HCT116 (cell line): ENCODE measurements around the gene CD300LB. TPM values are rescaled to one million over a fixed set of nuclear protein-coding genes. Genes with fewer than 3 reads are reported as not detected.
A peak's percentile ranks its signal among the peaks of the same experiment; 100 is the strongest.

Experiments
- ATAC-seq: fragments of 200-7000 bp; cut with Tn5 transposase; 2 replicates; pipeline ENCODE4 v1.9.1; 2020; ENCODE audit warnings: mild to moderate bottlenecking, moderate library complexity
- BruUV-seq: library from RNA; stranded (reverse); fragments of 400-500 nt; replicated peaks from 2 replicates; lab custom pipeline; 2021; lab: Mats Ljungman, UMichigan
- CTCF ChIA-PET: fragments of 300-600 bp; sonication (Branson Sonifier 250); formaldehyde crosslinking; loops from one replicate; lab custom pipeline; 2021; ENCODE audit warnings: antibody characterized with exemption; lab: Charles Lee
- POLR2A ChIA-PET: fragments of 300-600, 350-600 bp; sonication (Branson Sonifier 250); formaldehyde crosslinking; loops from one replicate; lab custom pipeline; 2021; ENCODE audit warnings: antibody characterized with exemption; lab: Charles Lee
- RAD21 ChIA-PET, 2 experiments: fragments of 300-600 bp; sonication (Branson Sonifier 250); formaldehyde crosslinking; loops; one replicate each; lab custom pipeline; 2023; ENCODE audit warnings: low total read pairs in 2 of 2; ENCODE audit not compliant: uncharacterized antibody in 2 of 2, unreplicated experiment in 2 of 2, low non-redundant PET in 1 of 2; lab: Charles Lee
- DNase-seq: peaks from one replicate; pipeline ENCODE4 v3.0.0-alpha.2; 2010; ENCODE audit warnings: low read depth, low spot score
- H2AFZ ChIP-seq: fragments of 200-600 bp; shearing (Covaris generic), sonication (generic); 2 replicates; pipeline ENCODE4 v1.6.1; 2017; ENCODE audit warnings: low read depth, mixed run types, mixed read lengths, antibody characterized with exemption, low read length; ENCODE audit not compliant: poor library complexity, severe bottlenecking
- H3K27ac ChIP-seq: 2 replicates; pipeline ENCODE4 v1.5.1; 2012; ENCODE audit warnings: low read depth, low read length
- H3K27me3 ChIP-seq: fragments of 200-600 bp; sonication (generic); 2 replicates; pipeline ENCODE4 v1.6.1; 2016; ENCODE audit warnings: mixed run types, low read length, mixed read lengths; ENCODE audit not compliant: insufficient read depth
- H3K36me3 ChIP-seq, 2 experiments: fragments of 200-500 bp in 1 of 2; fragments of 200-600 bp in 1 of 2; sonication (Bioruptor generic) in 1 of 2; sonication (generic) in 1 of 2; 2 replicates each; pipeline versions ENCODE4 v1.5.1 to v1.6.1; 2014 to 2016; ENCODE audit warnings: low read length in 2 of 2, inconsistent platforms in 1 of 2, mixed read lengths in 1 of 2, mixed run types in 1 of 2; ENCODE audit not compliant: insufficient read depth in 2 of 2, control insufficient read depth in 1 of 2
- H3K4me1 ChIP-seq, 2 experiments: fragments of 200-600 bp in 1 of 2; sonication (generic) in 1 of 2; 2 replicates each; pipeline versions ENCODE4 v1.5.1 to v1.6.1; 2012 to 2017; ENCODE audit warnings: low read length in 2 of 2, inconsistent platforms in 1 of 2, mild to moderate bottlenecking in 1 of 2, mixed read lengths in 1 of 2, mixed run types in 1 of 2, moderate library complexity in 1 of 2; ENCODE audit not compliant: insufficient read depth in 2 of 2, control insufficient read depth in 1 of 2
- H3K4me2 ChIP-seq: fragments of 200-600 bp; sonication (generic); 2 replicates; pipeline ENCODE4 v1.6.1; 2017; ENCODE audit warnings: mixed run types, low read length, mixed read lengths
- H3K4me3 ChIP-seq, 2 experiments: fragments of 200-600 bp in 1 of 2; sonication (generic) in 1 of 2; replicated peaks in 1 of 2; 2 replicates each; pipeline ENCODE4 v1.5.1; 2011 to 2016; ENCODE audit warnings: low read length in 2 of 2, control low read depth in 1 of 2, low read depth in 1 of 2, mild to moderate bottlenecking in 1 of 2, mixed read lengths in 1 of 2, mixed run types in 1 of 2
- H3K79me2 ChIP-seq: fragments of 200-600 bp; sonication (generic); 2 replicates; pipeline ENCODE4 v1.6.1; 2017; ENCODE audit warnings: mild to moderate bottlenecking, mixed run types, low read length, moderate library complexity, mixed read lengths; ENCODE audit not compliant: insufficient read depth
- H3K9ac ChIP-seq: fragments of 200-600 bp; sonication (generic); 2 replicates; pipeline ENCODE4 v1.6.1; 2016; ENCODE audit warnings: low read length, mixed read lengths
- H3K9me2 ChIP-seq: fragments of 200-600 bp; sonication (generic), shearing (Covaris generic); 2 replicates; pipeline ENCODE4 v1.6.1; 2017; ENCODE audit warnings: mixed run types, mild to moderate bottlenecking, moderate library complexity; ENCODE audit not compliant: insufficient read depth
- H3K9me3 ChIP-seq, 2 experiments: fragments of 200-500 bp in 1 of 2; fragments of 200-600 bp in 1 of 2; sonication (Bioruptor generic) in 1 of 2; sonication (generic) in 1 of 2; 2 replicates each; pipeline ENCODE4 v1.6.1; 2014 to 2017; ENCODE audit warnings: low read length in 2 of 2, mixed read lengths in 2 of 2, inconsistent platforms in 1 of 2, low read depth in 1 of 2, mild to moderate bottlenecking in 1 of 2, mixed run types in 1 of 2, moderate library complexity in 1 of 2; ENCODE audit not compliant: control insufficient read depth in 1 of 2, insufficient read depth in 1 of 2
- H4K20me1 ChIP-seq: fragments of 200-600 bp; sonication (generic), shearing (Covaris generic); 2 replicates; pipeline ENCODE4 v1.6.1; 2017; ENCODE audit warnings: mixed run types, mild to moderate bottlenecking, moderate library complexity; ENCODE audit not compliant: insufficient read depth
- ATF3 ChIP-seq: IDR thresholded peaks from 2 replicates; pipeline ENCODE4 v1.6.1; 2012
- CEBPB ChIP-seq: IDR thresholded peaks from 2 replicates; pipeline ENCODE4 v1.6.1; 2012; ENCODE audit warnings: low read depth
- CTCF ChIP-seq, 3 experiments: fragments of 200-600 bp in 1 of 3; sonication (generic) in 1 of 3; IDR thresholded peaks in 2 of 3; conservative IDR thresholded peaks in 1 of 3; 2 replicates each; pipeline ENCODE4 v1.5.1; 2012 to 2017; ENCODE audit warnings: low read depth in 2 of 3, low read length in 2 of 3, antibody characterized with exemption in 1 of 3, borderline replicate concordance in 1 of 3, control low read depth in 1 of 3, mild to moderate bottlenecking in 1 of 3, mixed read lengths in 1 of 3, mixed run types in 1 of 3, moderate library complexity in 1 of 3; ENCODE audit not compliant: insufficient read depth in 1 of 3
- EZH2 ChIP-seq: fragments of 200-600 bp; sonication (generic); IDR thresholded peaks from 2 replicates; pipeline ENCODE4 v1.6.1; 2017; ENCODE audit warnings: antibody characterized with exemption, mixed run types
- EZH2phosphoT487 ChIP-seq: fragments of 200-600 bp; IDR thresholded peaks from 2 replicates; pipeline ENCODE4 v1.6.1; 2018; ENCODE audit warnings: antibody characterized with exemption, borderline replicate concordance
- FOSL1 ChIP-seq: IDR thresholded peaks from 2 replicates; pipeline ENCODE4 v1.6.1; 2012; ENCODE audit warnings: low read depth
- JUND ChIP-seq: IDR thresholded peaks from 2 replicates; pipeline ENCODE4 v1.6.1; 2012
- POLR2A ChIP-seq: IDR thresholded peaks from 2 replicates; pipeline ENCODE4 v1.7.0; 2011; ENCODE audit warnings: borderline replicate concordance; ENCODE audit not compliant: insufficient read depth, insufficient read length; ENCODE audit errors: extremely low read depth
- POLR2AphosphoS5 ChIP-seq: IDR thresholded peaks from 2 replicates; pipeline ENCODE4 v1.6.1; 2011; ENCODE audit warnings: mild to moderate bottlenecking, low read depth, low read length, moderate library complexity
- RAD21 ChIP-seq: IDR thresholded peaks from 2 replicates; pipeline ENCODE4 v1.6.1; 2012; ENCODE audit warnings: low read depth, mild to moderate bottlenecking
- SIN3A ChIP-seq: IDR thresholded peaks from 2 replicates; pipeline ENCODE4 v1.6.1; 2012; ENCODE audit warnings: low read depth
- TCF7L2 ChIP-seq: IDR thresholded peaks from 2 replicates; pipeline ENCODE4 v1.7.0; 2011; ENCODE audit warnings: borderline replicate concordance, inconsistent platforms; ENCODE audit not compliant: insufficient read depth, insufficient read length; ENCODE audit errors: extremely low read depth
- intact Hi-C: fragments of 100-400 bp; cut with micrococcal nuclease; formaldehyde crosslinking; loops from 2 replicates; pipeline ENCODE4 v1.10.0; 2022
- total RNA-seq: library from RNA; stranded (reverse); gene quantifications from one replicate; pipeline ENCODE4 v1.2.1, GENCODE V29; 2021; ENCODE audit not compliant: unreplicated experiment

CD300LB gene
- total RNA-seq, 1 experiment from 2014 or later, result not detected

GRCh38 chr17:74493331-74493833, 37.9 kb downstream of the CD300LB start:
- BruUV-seq, result no TSS peak
- Histone ChIP-seq H3K27ac (no peak overlapping the region), H3K4me3 (no peak overlapping the region), H3K36me3 (no peaks in the 10 kb centered on the region), H4K20me1 (no peaks in the 10 kb centered on the region), H3K4me2 (no peak overlapping the region), H3K27me3 (no peaks in the 10 kb centered on the region), H3K9me3 (no peaks in the 10 kb centered on the region), H3K9me2 (no peaks in the 10 kb centered on the region), H3K4me1 (no peaks in the 10 kb centered on the region), H3K9ac (no peak overlapping the region), H3K79me2 (no peaks in the 10 kb centered on the region), H2AFZ (peak overlapping the region; percentile 93)
- ChIA-PET POLR2A (no interaction called here), CTCF (interaction anchor here (1.1 to 2.2 kb wide), 4 partner anchors 76 to 187 kb away, joined by 3 to 10 read pairs (median 6); partner anchors contain the start of gene GPR142), RAD21 (interaction anchor here in 1 of 2 experiments (2.4 kb wide), 1 partner anchor 114 kb away, joined by 6 read pairs; no protein-coding TSS in a partner anchor)
- intact Hi-C loops, result loop anchor here (1.0 kb wide), 5 partner anchors 36 to 192 kb away; no protein-coding TSS in a partner anchor
- DNase-seq (peak; percentile 73), ATAC-seq (peak; percentile 98)
- peak; percentile 97 for TF ChIP-seq RAD21
- TF ChIP-seq CTCF (IDR thresholded peaks at IDR 0.05 in 2 of 3, conservative IDR thresholded peaks at IDR 0.05 in 1 of 3; ENCODE audit: borderline replicate concordance in 1 of 3, insufficient read depth in 1 of 3, low read depth in 2 of 3, low read length in 2 of 3), result peak; percentile 97 to 99 (median 97)
- no peak for TF ChIP-seq ATF3

- H3K9me2 ChIP-seq, result no peaks in the 10 kb centered on the region
- ChIA-PET RAD21 (no interaction called here), CTCF (interaction anchor here (1.0 to 2.9 kb wide), 4 partner anchors 42 to 123 kb away, joined by 3 to 10 read pairs (median 6); no protein-coding TSS in a partner anchor), POLR2A (no interaction called here)
- H3K27me3 ChIP-seq, result no peaks in the 10 kb centered on the region
- BruUV-seq, result no TSS peak
- DNase-seq, result no peak
- H3K9ac ChIP-seq, result no peak overlapping the region
- H4K20me1 ChIP-seq, result no peaks in the 10 kb centered on the region
- no peak overlapping the region for H3K4me2 ChIP-seq
- H3K36me3 ChIP-seq, result no peaks in the 10 kb centered on the region
- intact Hi-C loops, result no loop called here
- H3K4me3 ChIP-seq, result no peak overlapping the region
- H2AFZ ChIP-seq, result no peak overlapping the region
- H3K9me3 ChIP-seq, result no peaks in the 10 kb centered on the region
- no peaks in the 10 kb centered on the region for H3K79me2 ChIP-seq
- H3K27ac ChIP-seq, result no peak overlapping the region
- no peak for ATAC-seq
- no peaks in the 10 kb centered on the region for H3K4me1 ChIP-seq
- no peak for TF ChIP-seq CEBPB
- TF ChIP-seq SIN3A, result no peak
- TF ChIP-seq FOSL1, result no peak
- TF ChIP-seq JUND, result no peak
- no peak for TF ChIP-seq CTCF (IDR thresholded peaks at IDR 0.05 in 2 of 3, conservative IDR thresholded peaks at IDR 0.05 in 1 of 3; ENCODE audit: borderline replicate concordance in 1 of 3, insufficient read depth in 1 of 3, low read depth in 2 of 3, low read length in 2 of 3)
- TF ChIP-seq POLR2A, result no peak
- TF ChIP-seq EZH2, result no peak
- TF ChIP-seq POLR2AphosphoS5, result no peak
- no peak for TF ChIP-seq TCF7L2
- TF ChIP-seq EZH2phosphoT487, result no peak
- no peak for TF ChIP-seq RAD21
These were observed 39.6 kb downstream of the CD300LB start for GRCh38 chr17:74491626-74492025.
